KMS-11 (cell line): ENCODE results near the gene GNAQ.

Source experiments
- H2AFZ ChIP-seq: fragments of 200-600 bp; sonication (generic); 2 replicates; pipeline ENCODE4 v1.6.1; 2016; ENCODE audit warnings: antibody characterized with exemption, mixed run types, low read depth
- H3K27ac ChIP-seq: fragments of 200-600 bp; sonication (generic); 2 replicates; pipeline ENCODE4 v1.6.1; 2016; ENCODE audit warnings: mild to moderate bottlenecking, mixed run types
- H3K27me3 ChIP-seq: fragments of 200-600 bp; sonication (generic); 2 replicates; pipeline ENCODE4 v1.6.1; 2017; ENCODE audit warnings: mild to moderate bottlenecking, low read depth, mixed run types, moderate library complexity; ENCODE audit not compliant: insufficient read depth
- H3K36me3 ChIP-seq: fragments of 200-600 bp; sonication (generic); 2 replicates; pipeline ENCODE4 v1.6.1; 2017; ENCODE audit warnings: mild to moderate bottlenecking, mixed run types; ENCODE audit not compliant: insufficient read depth
- H3K4me1 ChIP-seq: fragments of 200-600 bp; sonication (generic); 2 replicates; pipeline ENCODE4 v1.6.1; 2016; ENCODE audit warnings: mild to moderate bottlenecking, low read depth, mixed run types; ENCODE audit not compliant: poor library complexity, severe bottlenecking
- H3K4me2 ChIP-seq: fragments of 200-600 bp; sonication (generic); 2 replicates; pipeline ENCODE4 v1.7.0; 2016; ENCODE audit warnings: mild to moderate bottlenecking, mixed run types
- H3K4me3 ChIP-seq: fragments of 200-600 bp; sonication (generic); IDR thresholded peaks from 2 replicates; pipeline ENCODE4 v1.6.1; 2017; ENCODE audit warnings: low read depth, low read length, mixed read lengths; ENCODE audit not compliant: insufficient read depth
- H3K79me2 ChIP-seq: fragments of 200-600 bp; sonication (generic); 2 replicates; pipeline ENCODE4 v1.6.1; 2016; ENCODE audit warnings: low read depth, mixed run types; ENCODE audit not compliant: insufficient read depth
- H3K9ac ChIP-seq: fragments of 200-600 bp; sonication (generic); 2 replicates; pipeline ENCODE4 v1.6.1; 2016; ENCODE audit warnings: mild to moderate bottlenecking, mixed run types
- H4K20me1 ChIP-seq: fragments of 200-600 bp; sonication (generic); 2 replicates; pipeline ENCODE4 v1.6.1; 2016; ENCODE audit warnings: mild to moderate bottlenecking, mixed run types; ENCODE audit not compliant: insufficient read depth
- CTCF ChIP-seq: fragments of 200-600 bp; sonication (generic); conservative IDR thresholded peaks from 2 replicates; pipeline ENCODE4 v1.6.1; 2017; ENCODE audit warnings: low read depth, mild to moderate bottlenecking, antibody characterized with exemption, low read length, moderate library complexity, mixed read lengths

The GNAQ gene

GRCh38 chr9:77779010-77779409 lies 252.6 kb downstream of the GNAQ start:
- TF ChIP-seq CTCF: no peak
- 0 out of 2 replicates have a peak, but pooled peaks cover 3% of the 10 kb centered on the region for H3K36me3 ChIP-seq

GRCh38 chr9:77773381-77773780 lies 258.2 kb downstream of the GNAQ start:
- Histone ChIP-seq H3K79me2 (no peaks in the 10 kb centered on the region), H3K27me3 (no peaks in the 10 kb centered on the region), H3K36me3 (0 out of 2 replicates have a peak, but pooled peaks cover 3% of the 10 kb centered on the region), H3K9ac (no peak overlapping the region), H3K4me2 (no peak overlapping the region), H3K4me1 (peaks cover under 1% of the 10 kb centered on the region), H3K4me3 (no peak overlapping the region), H4K20me1 (no peaks in the 10 kb centered on the region), H2AFZ (no peak overlapping the region), H3K27ac (no peak overlapping the region)
- TF ChIP-seq CTCF: no peak

More at GRCh38 chr9:77779010-77779409, 252.6 kb downstream of the GNAQ start:
- H3K4me3 ChIP-seq: no peak overlapping the region
- no peak overlapping the region for H3K27ac ChIP-seq
- H3K4me1 ChIP-seq: peaks cover 17% of the 10 kb centered on the region
- peak overlapping the region; percentile 21 for H3K4me2 ChIP-seq
- H3K79me2 ChIP-seq: no peaks in the 10 kb centered on the region
- no peak overlapping the region for H3K9ac ChIP-seq
- H4K20me1 ChIP-seq: no peaks in the 10 kb centered on the region
- H2AFZ ChIP-seq: no peak overlapping the region
- H3K27me3 ChIP-seq: no peaks in the 10 kb centered on the region

- Histone ChIP-seq H3K9ac (no peak overlapping the region), H3K36me3 (0 out of 2 replicates have a peak, but pooled peaks cover 2% of the 10 kb centered on the region), H3K4me1 (no peaks in the 10 kb centered on the region), H3K4me3 (no peak overlapping the region), H3K27ac (no peak overlapping the region), H3K27me3 (no peaks in the 10 kb centered on the region), H4K20me1 (no peaks in the 10 kb centered on the region), H3K4me2 (no peak overlapping the region), H3K79me2 (no peaks in the 10 kb centered on the region), H2AFZ (no peak overlapping the region)
- TF ChIP-seq CTCF: no peak
These were observed 259.0 kb downstream of the GNAQ start for GRCh38 chr9:77772646-77773045.

GRCh38 chr9:77771171-77771570 lies 260.4 kb downstream of the GNAQ start:
- no peaks in the 10 kb centered on the region for H3K79me2 ChIP-seq
- no peak overlapping the region for H3K4me2 ChIP-seq

More at GRCh38 chr9:77771171-77771570, 260.4 kb downstream of the GNAQ start:
- Histone ChIP-seq H3K27me3 (no peaks in the 10 kb centered on the region), H3K36me3 (no peaks in the 10 kb centered on the region), H4K20me1 (no peaks in the 10 kb centered on the region), H3K4me1 (no peaks in the 10 kb centered on the region), H3K27ac (no peak overlapping the region), H2AFZ (no peak overlapping the region), H3K4me3 (no peak overlapping the region), H3K9ac (no peak overlapping the region)
- no peak for TF ChIP-seq CTCF
